Cardiac muscle cell (in vitro differentiated cells and primary cell): ENCODE data around the gene KRTAP10-2. TPM values are rescaled to one million over a fixed set of nuclear protein-coding genes. Genes with fewer than 3 reads are reported as not detected.

Experiments used
- DNase-seq, 2 donors: peaks; one replicate each; pipeline versions ENCODE4 v3.0.0 to v3.0.0-alpha.2; 2010 to 2017; ENCODE audit warnings: low read depth in 1 of 2, low spot score in 1 of 2
- H3K27ac ChIP-seq: fragments of 200-600 bp; sonication (generic); 2 replicates; pipeline ENCODE4 v1.5.1; 2016
- H3K27me3 ChIP-seq: fragments of 200-600 bp; sonication (generic); 2 replicates; pipeline ENCODE4 v1.6.0; 2016; ENCODE audit warnings: control low read depth
- H3K36me3 ChIP-seq: fragments of 200-600 bp; sonication (generic); 2 replicates; pipeline ENCODE4 v1.5.1; 2016; ENCODE audit warnings: control low read depth
- H3K4me1 ChIP-seq: fragments of 200-600 bp; sonication (generic); 2 replicates; pipeline ENCODE4 v1.8.1; 2017; ENCODE audit warnings: low read depth, mild to moderate bottlenecking, mixed run types
- H3K4me3 ChIP-seq: fragments of 200-600 bp; sonication (generic); 2 replicates; pipeline ENCODE4 v1.5.1; 2016; ENCODE audit warnings: mild to moderate bottlenecking
- H3K9me3 ChIP-seq: fragments of 200-600 bp; sonication (generic); 2 replicates; pipeline ENCODE4 v1.5.1; 2017; ENCODE audit warnings: low read depth, mild to moderate bottlenecking, control low read depth
- CTCF ChIP-seq: IDR thresholded peaks from 2 replicates; pipeline ENCODE4 v1.5.1; 2012; ENCODE audit warnings: low read depth, mild to moderate bottlenecking, low read length
- polyA plus RNA-seq: library from polyadenylated mRNA; unstranded; fragments of >200 nt; fragmentation: Nextera tagmentation; extraction: Ambion mirVana; gene quantifications from 2 replicates; pipeline ENCODE4 v1.2.1, GENCODE V29; 2016
- total RNA-seq: library from RNA; depleted of rRNA; stranded (reverse); fragments of >200 nt; gene quantifications from 2 replicates; pipeline ENCODE4 v1.2.3, GENCODE V29; 2016

KRTAP10-2 gene
- total and polyA plus RNA-seq, 2 experiments from 2014 or later: 0.55 TPM; not detected in 1

DNA sequence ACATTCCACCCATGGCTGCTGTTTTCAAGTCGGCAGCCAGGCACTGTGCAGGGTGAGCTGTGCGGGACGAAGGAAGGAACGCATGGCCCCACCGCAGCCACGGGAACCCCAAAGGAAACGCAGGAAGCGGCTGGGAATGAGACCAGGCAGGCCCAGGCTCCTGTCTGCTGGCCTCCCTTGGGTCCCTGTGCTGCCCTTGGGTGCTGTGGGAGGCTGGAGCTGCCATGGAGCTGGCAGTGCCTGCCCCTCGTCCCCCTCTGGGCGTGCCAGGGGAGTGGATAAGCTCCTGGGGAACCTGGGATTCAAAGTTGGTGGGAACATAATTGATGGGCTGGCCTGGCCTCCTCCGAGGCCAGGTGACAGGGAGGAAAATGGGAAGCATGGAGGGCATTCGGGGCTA, 17.0 kb upstream of the KRTAP10-2 start:
- no peak overlapping the region for H3K4me3 ChIP-seq
- DNase-seq: no peak
- H3K36me3 ChIP-seq: no peaks in the 10 kb centered on the region
- no peaks in the 10 kb centered on the region for H3K9me3 ChIP-seq
- no peak overlapping the region for H3K27ac ChIP-seq
- H3K27me3 ChIP-seq: no peaks in the 10 kb centered on the region
- TF ChIP-seq CTCF: no peak
- H3K4me1 ChIP-seq: no peaks in the 10 kb centered on the region

DNA sequence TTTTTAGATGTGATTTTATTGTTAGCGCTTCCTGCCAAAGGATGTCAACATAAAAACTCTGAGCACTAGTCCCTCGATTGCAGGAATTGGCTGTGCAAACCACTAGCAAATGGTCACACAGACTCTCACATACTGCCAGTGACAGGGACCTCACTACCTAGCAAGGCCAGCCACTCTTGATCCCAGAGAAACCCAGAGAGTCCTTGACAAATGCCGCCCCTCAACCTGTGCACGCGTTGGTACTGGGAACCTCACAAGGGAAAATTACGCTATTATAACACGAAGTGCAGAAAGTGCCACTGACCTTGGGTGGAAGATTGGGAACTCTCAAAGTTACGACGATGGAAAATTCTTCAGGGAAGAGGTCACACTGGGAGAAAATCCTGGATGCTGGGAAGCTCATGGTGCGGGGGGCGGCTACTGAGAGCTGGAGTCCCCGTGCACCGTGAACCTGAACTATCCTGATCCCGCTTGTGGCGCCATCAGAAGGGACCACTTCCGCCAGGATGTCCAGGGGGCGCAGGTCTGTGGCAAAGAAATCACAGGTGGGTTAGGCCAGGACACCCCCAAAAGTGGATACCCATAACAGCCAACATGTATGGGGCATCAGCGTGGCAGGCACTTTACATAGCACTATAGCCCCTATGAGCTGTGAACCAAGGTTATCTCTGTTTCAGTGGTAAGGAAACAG, 16.3 kb upstream of the KRTAP10-2 start:
- no peak overlapping the region for H3K27ac ChIP-seq
- H3K9me3 ChIP-seq: no peaks in the 10 kb centered on the region
- TF ChIP-seq CTCF: no peak
- H3K4me3 ChIP-seq: no peak overlapping the region
- no peak for DNase-seq
- no peaks in the 10 kb centered on the region for H3K27me3 ChIP-seq
- H3K36me3 ChIP-seq: no peaks in the 10 kb centered on the region
- no peaks in the 10 kb centered on the region for H3K4me1 ChIP-seq

DNA sequence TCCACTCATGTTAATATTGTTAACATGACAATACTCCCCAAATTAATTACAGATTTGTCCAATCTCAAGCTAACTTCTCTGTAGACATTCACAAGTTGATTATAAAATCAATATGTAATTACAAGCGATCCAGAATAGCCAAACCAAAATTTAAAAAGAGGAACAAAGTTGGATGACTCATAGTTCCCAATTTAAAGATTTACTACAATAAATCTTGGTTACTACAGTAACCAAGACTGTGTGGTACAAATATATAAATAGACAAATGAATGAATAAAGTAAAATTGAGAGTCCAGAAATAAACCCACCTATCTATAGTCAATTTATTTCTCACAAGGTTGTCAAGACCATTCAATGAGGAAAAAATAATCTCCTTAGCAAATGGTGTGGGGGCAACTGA, 15.1 kb upstream of the KRTAP10-2 start:
- H3K27me3 ChIP-seq: no peaks in the 10 kb centered on the region
- H3K4me3 ChIP-seq: no peak overlapping the region
- H3K36me3 ChIP-seq: no peaks in the 10 kb centered on the region
- no peak for TF ChIP-seq CTCF
- no peak for DNase-seq
- no peaks in the 10 kb centered on the region for H3K9me3 ChIP-seq
- no peaks in the 10 kb centered on the region for H3K4me1 ChIP-seq
- no peak overlapping the region for H3K27ac ChIP-seq

DNA sequence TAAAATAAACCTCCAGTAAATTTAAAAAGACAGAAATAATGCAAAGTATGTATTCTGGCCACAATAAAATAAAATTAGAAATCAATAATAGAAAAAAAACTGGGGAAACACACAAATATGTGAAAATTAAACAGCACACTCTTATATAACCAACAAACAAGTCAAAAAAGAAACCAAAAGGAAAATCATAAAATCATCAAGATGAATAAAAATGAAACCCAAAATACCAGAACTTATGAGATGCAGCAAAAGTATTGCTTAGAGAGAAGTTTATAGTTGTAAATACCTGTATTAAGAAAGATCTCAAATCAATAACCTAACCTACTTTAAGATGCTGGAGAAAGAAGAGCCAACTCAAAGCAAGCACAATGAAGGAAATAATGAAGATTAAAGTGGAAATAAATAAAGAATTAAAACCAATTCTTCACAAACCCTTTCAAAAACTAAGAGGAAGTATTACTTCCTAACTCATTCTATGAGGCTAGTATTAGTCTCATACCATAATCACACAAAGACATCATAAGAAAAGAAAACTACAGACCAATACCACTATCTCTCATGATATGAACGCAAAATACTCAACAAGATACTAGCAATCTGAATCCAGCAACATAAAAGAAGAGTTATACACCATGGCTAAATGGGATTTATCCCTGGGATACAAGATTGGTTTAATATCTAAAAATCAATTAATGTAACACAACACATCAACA, 13.7 kb upstream of the KRTAP10-2 start:
- DNase-seq: no peak
- Histone ChIP-seq H3K9me3 (no peaks in the 10 kb centered on the region), H3K27ac (no peak overlapping the region), H3K4me1 (no peaks in the 10 kb centered on the region), H3K36me3 (no peaks in the 10 kb centered on the region), H3K4me3 (no peak overlapping the region), H3K27me3 (no peaks in the 10 kb centered on the region)
- no peak for TF ChIP-seq CTCF

DNA sequence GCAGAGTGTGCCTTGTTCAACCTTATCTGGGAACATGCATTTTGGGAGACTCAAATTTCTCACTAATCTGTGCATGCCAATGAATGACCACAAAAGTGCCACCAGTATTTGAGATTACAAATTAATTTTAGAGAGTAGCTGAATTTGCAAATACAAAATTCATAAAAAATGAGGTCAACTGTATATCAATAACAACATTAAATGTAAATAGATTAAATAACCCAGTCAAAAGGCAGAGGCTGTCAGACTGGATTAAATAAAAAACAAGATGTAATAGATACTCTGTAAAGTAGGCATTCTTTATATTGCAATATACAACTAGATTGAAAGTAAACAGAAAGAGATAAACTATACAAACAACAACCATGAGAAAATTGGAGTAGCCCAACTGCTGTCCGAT, 12.8 kb upstream of the KRTAP10-2 start:
- Histone ChIP-seq H3K36me3 (no peaks in the 10 kb centered on the region), H3K4me1 (no peaks in the 10 kb centered on the region), H3K9me3 (no peaks in the 10 kb centered on the region), H3K27me3 (no peaks in the 10 kb centered on the region), H3K27ac (no peak overlapping the region), H3K4me3 (no peak overlapping the region)
- DNase-seq: no peak
- no peak for TF ChIP-seq CTCF
